Neuronal stem cell (in vitro differentiated cells): ENCODE measurements around the gene GPC1.

Source experiments
- DNase-seq: peaks from one replicate; pipeline ENCODE4 v3.0.0-alpha.2; 2013; ENCODE audit warnings: low spot score
- H2AFZ ChIP-seq: one replicate; pipeline ENCODE4 v1.6.1; 2013; ENCODE audit warnings: mild to moderate bottlenecking, low read length, inconsistent platforms
- H2AK5ac ChIP-seq: 2 replicates; pipeline ENCODE4 v1.6.1; 2013; ENCODE audit warnings: low read depth, mild to moderate bottlenecking, inconsistent platforms, low read length, moderate library complexity, mixed read lengths
- H2BK120ac ChIP-seq: 2 replicates; pipeline ENCODE4 v1.6.1; 2013; ENCODE audit warnings: low read depth, mild to moderate bottlenecking, inconsistent platforms, low read length, moderate library complexity, mixed read lengths
- H2BK12ac ChIP-seq: one replicate; pipeline ENCODE4 v1.6.1; 2013; ENCODE audit warnings: low read length, inconsistent platforms
- H2BK15ac ChIP-seq: 2 replicates; pipeline ENCODE4 v1.6.1; 2013; ENCODE audit warnings: mild to moderate bottlenecking, low read length, inconsistent platforms, mixed read lengths
- H2BK5ac ChIP-seq: one replicate; pipeline ENCODE4 v1.6.1; 2013; ENCODE audit warnings: inconsistent platforms, mild to moderate bottlenecking, low read length, moderate library complexity
- H3K14ac ChIP-seq: one replicate; pipeline ENCODE4 v1.6.1; 2013; ENCODE audit warnings: low read length, inconsistent platforms
- H3K18ac ChIP-seq: 2 replicates; pipeline ENCODE4 v1.6.1; 2013; ENCODE audit warnings: low read length, inconsistent platforms
- H3K23ac ChIP-seq: 2 replicates; pipeline ENCODE4 v1.6.1; 2013; ENCODE audit warnings: low read depth, mild to moderate bottlenecking, mixed read lengths, low read length, inconsistent platforms; ENCODE audit not compliant: poor library complexity
- H3K27ac ChIP-seq: replicated peaks from 3 replicates; pipeline ENCODE4 v1.5.1; 2013; ENCODE audit warnings: low read length, inconsistent platforms
- H3K27me3 ChIP-seq, 3 experiments: 2 replicates each; pipeline ENCODE4 v1.6.1; 2013; ENCODE audit warnings: low read length in 3 of 3, mild to moderate bottlenecking in 2 of 3, inconsistent platforms in 1 of 3, low read depth in 1 of 3, mixed read lengths in 1 of 3, moderate library complexity in 1 of 3; ENCODE audit not compliant: control insufficient read depth in 3 of 3, insufficient read depth in 3 of 3
- H3K36me3 ChIP-seq, 2 donors: replicated peaks in 1 of 2; 2 replicates each; pipeline ENCODE4 v1.6.1; 2013; ENCODE audit warnings: low read length in 2 of 2; ENCODE audit not compliant: control insufficient read depth in 2 of 2, insufficient read depth in 2 of 2
- H3K4ac ChIP-seq: 2 replicates; pipeline ENCODE4 v1.6.1; 2013; ENCODE audit warnings: inconsistent platforms, mild to moderate bottlenecking, low read length, moderate library complexity
- H3K4me1 ChIP-seq, 2 donors: 1 replicate in 1 of 2; 2 replicates in 1 of 2; pipeline ENCODE4 v1.6.1; 2013; ENCODE audit warnings: low read length in 2 of 2, low read depth in 1 of 2; ENCODE audit not compliant: control insufficient read depth in 2 of 2, insufficient read depth in 1 of 2
- H3K4me2 ChIP-seq: one replicate; pipeline ENCODE4 v1.6.1; 2013; ENCODE audit warnings: mild to moderate bottlenecking, low read length, inconsistent platforms; ENCODE audit not compliant: insufficient read depth, poor library complexity, severe bottlenecking
- H3K4me3 ChIP-seq, 2 donors: 2 replicates each; pipeline ENCODE4 v1.5.1; 2013; ENCODE audit warnings: low read length in 2 of 2, mild to moderate bottlenecking in 2 of 2, inconsistent platforms in 1 of 2, moderate library complexity in 1 of 2
- H3K79me1 ChIP-seq: one replicate; pipeline ENCODE4 v1.6.1; 2013; ENCODE audit warnings: low read depth, mild to moderate bottlenecking, inconsistent platforms, low read length, moderate library complexity
- H3K9ac ChIP-seq: one replicate; pipeline ENCODE4 v1.6.1; 2013; ENCODE audit warnings: mild to moderate bottlenecking, low read depth, low read length, inconsistent platforms; ENCODE audit not compliant: poor library complexity
- H3K9me3 ChIP-seq, 2 donors: replicated peaks in 1 of 2; 2 replicates each; pipeline versions ENCODE3 to v1.6.1; 2013; ENCODE audit warnings: low read length in 2 of 2, mild to moderate bottlenecking in 2 of 2, inconsistent platforms in 1 of 2, low read depth in 1 of 2, mixed read lengths in 1 of 2, moderate library complexity in 1 of 2; ENCODE audit not compliant: control insufficient read depth in 2 of 2, insufficient read depth in 1 of 2
- H4K8ac ChIP-seq: one replicate; pipeline ENCODE4 v1.6.1; 2013; ENCODE audit warnings: low read depth, mild to moderate bottlenecking, inconsistent platforms, low read length, moderate library complexity
- H4K91ac ChIP-seq: one replicate; pipeline ENCODE4 v1.6.1; 2013; ENCODE audit warnings: low read length, low read depth, mild to moderate bottlenecking, inconsistent platforms; ENCODE audit not compliant: poor library complexity
- WGBS, 2 donors: extraction: QIAGEN DNeasy Blood & Tissue Kit; methylation state at CpG; one replicate each; pipeline ENCODE4 v1.1.7; 2013; ENCODE audit warnings: missing lambda C conversion rate in 2 of 2, mixed read lengths in 1 of 2; ENCODE audit not compliant: insufficient read length in 2 of 2, insufficient replicate concordance in 1 of 2; ENCODE audit errors: extremely low coverage in 2 of 2; 5-methylcytosine and 5-hydroxymethylcytosine counted together

GPC1 gene

DNA sequence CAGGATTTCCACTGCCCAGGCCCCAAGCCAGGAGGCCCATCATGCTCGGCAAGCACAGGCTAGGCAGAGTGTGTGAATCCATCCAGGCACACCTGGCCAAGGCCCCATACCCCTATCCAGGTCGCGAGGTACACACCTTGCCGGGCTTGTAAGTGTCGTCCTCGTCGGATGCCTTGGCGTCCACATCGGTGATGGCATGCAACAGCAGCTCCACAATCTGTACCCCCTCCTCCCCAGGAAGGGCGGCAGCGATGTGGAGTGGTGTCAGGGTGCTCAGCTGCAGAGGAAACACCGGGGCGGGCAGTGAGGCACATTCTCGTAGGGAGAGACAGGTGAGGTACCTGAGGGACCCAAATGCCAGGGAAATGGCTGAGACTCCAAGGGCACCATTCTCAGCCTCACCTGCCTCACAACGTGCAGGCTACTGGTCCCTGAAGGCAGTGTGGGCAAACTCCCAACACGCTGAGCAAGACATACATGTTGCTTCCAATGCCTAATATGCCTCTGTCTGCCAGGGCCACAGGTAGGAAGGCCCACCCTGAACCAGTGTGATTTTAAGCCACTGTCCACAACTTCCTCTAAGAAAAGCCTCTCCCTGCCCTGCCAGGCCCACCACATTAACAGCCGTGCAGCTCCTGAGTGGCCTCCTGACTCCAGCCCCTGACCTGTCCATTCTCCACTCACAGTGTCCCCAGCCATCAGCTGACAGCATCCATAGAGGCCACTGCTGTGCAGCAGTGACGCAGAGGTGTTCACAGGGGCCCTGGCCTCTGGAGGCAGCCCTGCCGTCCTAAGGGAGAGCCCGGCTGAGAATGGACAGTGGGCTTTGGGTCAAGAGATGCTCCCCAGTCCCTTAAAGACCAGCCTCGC, 77.4 kb downstream of the GPC1 start:
- peaks cover 2% of the 10 kb centered on the region for H3K79me1 ChIP-seq
- no peaks in the 10 kb centered on the region for H3K4me1 ChIP-seq
- H4K91ac ChIP-seq, result no peak overlapping the region
- peak overlapping the region; percentile 37 for H3K9ac ChIP-seq
- no CpG with 5 or more reads among the region's 21 CpGs for WGBS, 2 donors
- no peak overlapping the region for H3K4me2 ChIP-seq
- H2BK15ac ChIP-seq, result peak overlapping the region; percentile 91
- peaks cover 0 to 1% of the 10 kb centered on the region in 2 donors for H3K9me3 ChIP-seq
- H4K8ac ChIP-seq, result no peak overlapping the region
- H3K36me3 ChIP-seq, result peaks cover 0 to 10% of the 10 kb centered on the region in 2 donors
- peak overlapping the region; percentile 68 for H2AK5ac ChIP-seq
- peak overlapping the region in 1 of 2 donors; percentile 27 for H3K4me3 ChIP-seq
- no peak overlapping the region for H3K4ac ChIP-seq
- H3K23ac ChIP-seq, result no peak overlapping the region
- peak overlapping the region; percentile 44 for H3K18ac ChIP-seq
- H2AFZ ChIP-seq, result no peak overlapping the region
- peak overlapping the region; percentile 28 for H3K14ac ChIP-seq
- no peaks in the 10 kb centered on the region for H3K27me3 ChIP-seq
- no peak overlapping the region for H3K27ac ChIP-seq
- H2BK5ac ChIP-seq, result no peak overlapping the region
- H2BK12ac ChIP-seq, result peak overlapping the region; percentile 46
- DNase-seq, result no peak
- H2BK120ac ChIP-seq, result no peak overlapping the region

DNA sequence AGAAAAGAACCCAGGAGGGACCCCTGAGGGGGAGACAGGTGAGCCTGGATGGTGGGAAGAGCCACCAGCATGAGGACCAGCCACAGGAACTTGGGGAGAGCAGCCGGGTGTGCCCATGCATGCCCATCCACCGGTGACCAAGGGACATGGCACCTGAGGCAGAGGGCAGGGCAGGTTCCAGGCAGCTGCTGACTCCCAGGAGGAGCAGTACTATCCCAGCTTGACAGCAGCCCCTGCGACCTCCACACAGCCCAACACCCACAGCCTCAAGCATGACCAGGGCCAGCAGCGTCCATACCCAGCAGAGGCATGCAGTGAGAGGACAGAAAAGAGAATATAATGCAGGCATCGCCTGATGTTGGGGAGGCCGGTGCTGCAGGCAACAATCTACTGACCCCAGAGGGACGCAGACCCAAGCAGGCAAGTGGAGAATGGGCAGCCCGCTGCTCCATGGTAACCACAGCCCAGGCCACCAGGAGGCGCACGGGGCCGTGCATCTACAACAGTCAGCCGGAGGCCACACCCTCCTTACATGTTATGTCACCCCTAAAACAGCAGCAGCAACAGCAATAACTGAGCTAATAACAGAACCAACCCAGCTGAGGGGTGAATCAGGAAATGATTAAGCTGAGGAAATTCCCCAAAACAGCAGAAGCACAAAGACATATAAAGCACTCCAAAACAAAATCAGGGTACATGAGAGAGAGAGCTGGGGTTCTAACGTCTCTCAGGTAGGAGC, 78.3 kb downstream of the GPC1 start:
- Histone ChIP-seq H3K9me3 (peaks cover 0 to 1% of the 10 kb centered on the region in 2 donors), H3K23ac (peak overlapping the region; percentile 67), H3K27me3 (no peaks in the 10 kb centered on the region), H3K4me1 (no peaks in the 10 kb centered on the region), H2AK5ac (peak overlapping the region; percentile 68), H2AFZ (peak overlapping the region; percentile 15), H3K79me1 (peaks cover 2% of the 10 kb centered on the region), H2BK15ac (no peak overlapping the region), H2BK12ac (no peak overlapping the region), H3K4me2 (no peak overlapping the region), H3K4me3 (no peak overlapping the region), H2BK5ac (no peak overlapping the region), H3K36me3 (peaks cover 0 to 13% of the 10 kb centered on the region in 2 donors), H4K91ac (no peak overlapping the region), H2BK120ac (no peak overlapping the region), H3K18ac (peak overlapping the region; percentile 61), H3K27ac (no peak overlapping the region), H3K14ac (no peak overlapping the region), H3K9ac (peak overlapping the region; percentile 47), H4K8ac (no peak overlapping the region), H3K4ac (no peak overlapping the region)
- DNase-seq, result peak; percentile 41
- no CpG with 5 or more reads among the region's 13 CpGs for WGBS, 2 donors

DNA sequence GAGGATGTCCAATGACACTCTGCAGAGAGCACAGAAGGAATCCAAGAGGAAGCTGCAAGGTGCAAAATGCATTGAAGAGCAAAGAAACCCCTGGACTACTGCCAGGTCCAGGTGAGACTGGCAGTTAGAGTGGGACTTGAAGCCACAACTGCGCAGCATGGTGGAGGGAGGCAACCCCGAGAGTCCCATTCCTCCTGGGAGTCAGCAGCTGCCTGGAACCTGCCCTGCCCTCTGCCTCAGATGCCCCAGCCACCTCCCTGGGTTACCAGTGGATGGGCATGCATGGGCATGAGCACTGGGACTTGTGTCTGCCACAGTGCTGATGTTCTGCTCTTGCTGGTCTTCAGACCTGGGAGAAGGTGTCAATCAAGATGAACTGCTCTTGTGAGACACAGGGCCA, 79.2 kb downstream of the GPC1 start:
- peak overlapping the region; percentile 27 for H2AK5ac ChIP-seq
- WGBS, 2 donors, result no CpG with 5 or more reads among the region's 2 CpGs
- DNase-seq, result no peak
- H3K36me3 ChIP-seq, result peaks cover 0 to 18% of the 10 kb centered on the region in 2 donors
- H3K9ac ChIP-seq, result peak overlapping the region; percentile 54
- no peak overlapping the region for H3K4ac ChIP-seq
- peaks cover 0 to 2% of the 10 kb centered on the region in 2 donors for H3K4me1 ChIP-seq
- H3K18ac ChIP-seq, result peak overlapping the region; percentile 42
- no peak overlapping the region for H3K4me3 ChIP-seq
- H3K4me2 ChIP-seq, result no peak overlapping the region
- H2AFZ ChIP-seq, result no peak overlapping the region
- peaks cover 2% of the 10 kb centered on the region for H3K79me1 ChIP-seq
- H4K91ac ChIP-seq, result no peak overlapping the region
- H3K23ac ChIP-seq, result peak overlapping the region; percentile 47
- no peak overlapping the region for H2BK5ac ChIP-seq
- H3K27me3 ChIP-seq, result peaks cover 0 to 7% (median 0%) of the 10 kb centered on the region in 3 experiments
- no peak overlapping the region for H3K27ac ChIP-seq
- H2BK12ac ChIP-seq, result peak overlapping the region; percentile 80
- no peak overlapping the region for H2BK120ac ChIP-seq
- H3K14ac ChIP-seq, result no peak overlapping the region
- H4K8ac ChIP-seq, result no peak overlapping the region
- H3K9me3 ChIP-seq, result peaks cover 0 to 1% of the 10 kb centered on the region in 2 donors
- no peak overlapping the region for H2BK15ac ChIP-seq

GRCh38 chr2:240517342-240517741, 81.9 kb downstream of the GPC1 start:
- Histone ChIP-seq H2AFZ (no peak overlapping the region), H3K79me1 (peaks cover 2% of the 10 kb centered on the region), H2AK5ac (no peak overlapping the region), H4K91ac (no peak overlapping the region), H3K27me3 (peaks cover 0 to 18% (median 0%) of the 10 kb centered on the region in 3 experiments), H2BK15ac (no peak overlapping the region), H3K27ac (no peak overlapping the region), H3K4me2 (no peak overlapping the region), H3K9me3 (peaks cover 0 to 1% of the 10 kb centered on the region in 2 donors), H3K14ac (no peak overlapping the region), H2BK120ac (no peak overlapping the region), H3K4me3 (no peak overlapping the region), H3K18ac (no peak overlapping the region), H3K9ac (no peak overlapping the region), H2BK5ac (no peak overlapping the region), H2BK12ac (no peak overlapping the region), H3K23ac (no peak overlapping the region), H4K8ac (no peak overlapping the region), H3K36me3 (peaks cover 0 to 20% of the 10 kb centered on the region in 2 donors), H3K4me1 (peaks cover 0 to 5% of the 10 kb centered on the region in 2 donors), H3K4ac (no peak overlapping the region)
- no CpG with 5 or more reads among the region's 4 CpGs for WGBS, 2 donors
- no peak for DNase-seq
